Measurements from ENCODE around the gene EIF5A. TPM values are rescaled to one million over a fixed set of nuclear protein-coding genes. Genes with fewer than 3 reads are reported as not detected.

The EIF5A gene
- total and polyA plus RNA-seq, 2 of the 8 experiments (the other 6 are each of a cell fraction or from before 2014, with no cell fraction given): 717 to 1,172 TPM

DNA sequence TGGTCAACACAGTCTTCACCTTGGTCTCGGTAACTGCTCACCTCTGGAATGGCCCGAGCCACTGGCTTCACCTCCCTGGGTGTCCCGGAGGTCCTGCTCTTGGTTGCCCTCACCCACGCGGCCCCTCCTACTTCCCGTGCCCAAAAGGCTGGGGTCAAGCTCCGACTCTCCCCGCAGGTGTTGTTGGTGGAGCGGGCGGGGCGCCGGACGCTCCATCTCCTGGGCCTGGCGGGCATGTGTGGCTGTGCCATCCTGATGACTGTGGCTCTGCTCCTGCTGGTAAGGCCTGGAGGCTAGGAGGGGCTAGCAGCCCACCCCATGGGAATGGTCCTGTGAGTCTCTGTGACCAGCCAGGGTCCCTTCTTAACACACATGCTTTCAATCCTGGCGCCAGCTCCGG, 22.5 kb upstream of the EIF5A start:
- no peak overlapping the region for H3K23ac ChIP-seq (ENCODE audit: insufficient read length)
- no peak overlapping the region for H4K91ac ChIP-seq (replicated peaks; ENCODE audit: insufficient read length, low read length)
- H4K5ac ChIP-seq (ENCODE audit: insufficient read length, low read depth, low read length): no peak overlapping the region
- H3K27ac ChIP-seq (ENCODE audit: low read depth, low read length): no peak overlapping the region
- H3K79me2 ChIP-seq (ENCODE audit: control insufficient read depth in 1 of 2, insufficient read depth in 2 of 2, low read length in 2 of 2): no peaks in the 10 kb centered on the region
- H3K23me2 ChIP-seq (ENCODE audit: low read depth, low read length): peaks cover 11% of the 10 kb centered on the region
- peaks cover 0 to 6% (median 3%) of the 10 kb centered on the region in 4 experiments; a peak in 3 of 8 replicates for H3K36me3 ChIP-seq (ENCODE audit: control insufficient read depth in 2 of 4, insufficient read depth in 4 of 4, low read length in 3 of 4)
- ChIA-PET CTCF (ENCODE audit: partially characterized antibody) (interaction anchor here (0.7 to 3.7 kb wide), 5 partner anchors 11 to 107 kb away, joined by 3 to 17 read pairs (median 3); partner anchors contain the start of gene ACAP1), POLR2A (ENCODE audit: partially characterized antibody) (interaction anchor here (0.8 to 4.0 kb wide), 13 partner anchors 8 to 132 kb away, joined by 3 to 22 read pairs (median 7); partner anchors contain the start of genes ACAP1, DVL2 and GPS2)
- H3K79me1 ChIP-seq (ENCODE audit: low read depth, low read length): no peaks in the 10 kb centered on the region
- no peak overlapping the region for H3K14ac ChIP-seq (ENCODE audit: insufficient read length)
- FAIRE-seq (no peak), DNase-seq (ENCODE audit: low read depth in 1 of 2, low spot score in 2 of 2) (no peak)
- no peak overlapping the region for H2BK20ac ChIP-seq (ENCODE audit: low read length)
- H2AFZ ChIP-seq (ENCODE audit: low read length): no peak overlapping the region
- H3K56ac ChIP-seq (replicated peaks; ENCODE audit: insufficient read length, low read depth, low read length): no peak overlapping the region
- H2BK12ac ChIP-seq (ENCODE audit: low read depth, low read length): no peak overlapping the region
- peaks cover 0 to 7% of the 10 kb centered on the region in 2 experiments for H4K20me1 ChIP-seq (replicated peaks in 1 of 2; ENCODE audit: control insufficient read depth in 1 of 2, insufficient read depth in 2 of 2, low read length in 2 of 2)
- H3K9me3 ChIP-seq (ENCODE audit: insufficient read depth in 2 of 2, low read depth in 1 of 2, low read length in 1 of 2): no peaks in the 10 kb centered on the region
- H3K4me2 ChIP-seq (ENCODE audit: insufficient read depth in 1 of 2, low read depth in 2 of 2, low read length in 2 of 2): no peak overlapping the region
- TF ChIP-seq TAF7 (optimal IDR thresholded peaks at IDR 0.05; ENCODE audit: borderline replicate concordance, low read depth, low read length): no peak
- no peak for TF ChIP-seq E2F6 (IDR thresholded peaks at IDR 0.05)
- H2AK5ac ChIP-seq (ENCODE audit: low read depth, low read length): no peak overlapping the region
- H3K4me1 ChIP-seq (replicated peaks in 1 of 4; ENCODE audit: control insufficient read depth in 3 of 4, insufficient read depth in 4 of 4, low read length in 3 of 4): peaks cover 0 to 15% (median 12%) of the 10 kb centered on the region in 4 experiments; a peak in 6 of 7 replicates
- H3K18ac ChIP-seq (ENCODE audit: extremely low read depth, low read length): no peak overlapping the region
- H4K8ac ChIP-seq (ENCODE audit: extremely low read depth, insufficient read depth, low read length): no peak overlapping the region; the same call in 1 of the 2 replicates
- 92% methylated on average over 14 of the region's 16 CpGs; no CpG with 5 or more reads in 1 of the 2 experiments for WGBS, 2 experiments (ENCODE audit: extremely low coverage in 1 of 2, insufficient coverage in 1 of 2, insufficient read length in 1 of 2, insufficient replicate concordance in 2 of 2, low coverage in 1 of 2, low lambda C conversion rate in 2 of 2, missing lambda C conversion rate in 1 of 2)
- no peak overlapping the region for H3K9ac ChIP-seq (replicated peaks in 1 of 4; ENCODE audit: extremely low read depth in 1 of 4, low read depth in 3 of 4, low read length in 3 of 4)
- no peak overlapping the region for H3K4me3 ChIP-seq (ENCODE audit: extremely low read depth in 1 of 4, insufficient read depth in 2 of 4, low read depth in 3 of 4, low read length in 4 of 4)
- peaks cover 0 to 13% (median 7%) of the 10 kb centered on the region in 4 experiments; a peak in 6 of 7 replicates for H3K27me3 ChIP-seq (replicated peaks in 1 of 4; ENCODE audit: control insufficient read depth in 3 of 4, extremely low read depth in 1 of 4, insufficient read depth in 3 of 4, low read length in 3 of 4)
- no peak overlapping the region for H2BK15ac ChIP-seq (ENCODE audit: low read length)
- H3K4ac ChIP-seq (replicated peaks; ENCODE audit: insufficient read length, low read depth, low read length): no peak overlapping the region
- no peak overlapping the region for H2BK120ac ChIP-seq (replicated peaks; ENCODE audit: low read depth, low read length)
- H2BK5ac ChIP-seq (ENCODE audit: low read depth, low read length): no peak overlapping the region

All from H1 (cell line).